Trophoblast cell (in vitro differentiated cells and primary cell): ENCODE results near the gene CHRND.

Experiments
- DNase-seq, 2 donors: peaks; one replicate each; pipeline ENCODE4 v3.0.0-alpha.2; 2016
- H2AFZ ChIP-seq: 2 replicates; pipeline ENCODE4 v1.6.1; 2013; ENCODE audit warnings: low read length, moderate library complexity, mild to moderate bottlenecking; ENCODE audit not compliant: insufficient read depth, poor library complexity
- H2AK5ac ChIP-seq: 2 replicates; pipeline ENCODE4 v1.6.1; 2013; ENCODE audit warnings: mild to moderate bottlenecking, low read length
- H2BK120ac ChIP-seq: 2 replicates; pipeline ENCODE4 v1.6.1; 2013; ENCODE audit warnings: low read length, mild to moderate bottlenecking, moderate library complexity; ENCODE audit not compliant: insufficient read depth, poor library complexity
- H2BK12ac ChIP-seq: 2 replicates; pipeline ENCODE4 v1.6.1; 2013; ENCODE audit warnings: mild to moderate bottlenecking, low read length, moderate library complexity
- H2BK5ac ChIP-seq: 2 replicates; pipeline ENCODE4 v1.6.1; 2013; ENCODE audit warnings: low read length, low read depth, moderate library complexity, mild to moderate bottlenecking; ENCODE audit not compliant: poor library complexity
- H3K14ac ChIP-seq: 2 replicates; pipeline ENCODE4 v1.6.1; 2013; ENCODE audit warnings: mild to moderate bottlenecking, low read length
- H3K18ac ChIP-seq: 2 replicates; pipeline ENCODE4 v1.6.1; 2013; ENCODE audit warnings: mild to moderate bottlenecking, low read length
- H3K23ac ChIP-seq: 2 replicates; pipeline ENCODE4 v1.6.1; 2013; ENCODE audit warnings: low read length
- H3K27ac ChIP-seq: 2 replicates; pipeline ENCODE4 v1.5.1; 2013; ENCODE audit warnings: low read depth, mild to moderate bottlenecking, inconsistent platforms, low read length, moderate library complexity
- H3K27me3 ChIP-seq: 2 replicates; pipeline ENCODE4 v1.6.1; 2013; ENCODE audit warnings: inconsistent platforms, mild to moderate bottlenecking, low read length, moderate library complexity; ENCODE audit not compliant: insufficient read depth
- H3K36me3 ChIP-seq, 2 experiments: 1 replicate in 1 of 2; 2 replicates in 1 of 2; pipeline ENCODE4 v1.6.1; 2013; ENCODE audit warnings: low read length in 2 of 2, mild to moderate bottlenecking in 2 of 2, moderate library complexity in 1 of 2; ENCODE audit not compliant: insufficient read depth in 2 of 2, control insufficient read depth in 1 of 2
- H3K4ac ChIP-seq: 2 replicates; pipeline ENCODE4 v1.6.1; 2013; ENCODE audit warnings: low read depth, mild to moderate bottlenecking, low read length, moderate library complexity
- H3K4me1 ChIP-seq, 2 experiments: 1 replicate in 1 of 2; 2 replicates in 1 of 2; pipeline ENCODE4 v1.6.1; 2013; ENCODE audit warnings: low read length in 2 of 2, mild to moderate bottlenecking in 2 of 2, moderate library complexity in 1 of 2; ENCODE audit not compliant: insufficient read depth in 2 of 2, control insufficient read depth in 1 of 2
- H3K4me2 ChIP-seq: 2 replicates; pipeline ENCODE4 v1.6.1; 2013; ENCODE audit warnings: inconsistent platforms, mild to moderate bottlenecking, low read length, moderate library complexity
- H3K4me3 ChIP-seq: 2 replicates; pipeline ENCODE4 v1.5.1; 2013; ENCODE audit warnings: mild to moderate bottlenecking, low read depth, low read length, inconsistent platforms
- H3K79me1 ChIP-seq: one replicate; pipeline ENCODE4 v1.6.1; 2013; ENCODE audit warnings: low read length
- H3K79me2 ChIP-seq: 2 replicates; pipeline ENCODE4 v1.6.1; 2013; ENCODE audit warnings: low read length, mild to moderate bottlenecking; ENCODE audit not compliant: control insufficient read depth, insufficient read depth, poor library complexity
- H3K9ac ChIP-seq: 2 replicates; pipeline ENCODE4 v1.6.1; 2013; ENCODE audit warnings: mild to moderate bottlenecking, low read length
- H3K9me3 ChIP-seq: 2 replicates; pipeline ENCODE4 v1.6.1; 2013; ENCODE audit warnings: low read depth, mild to moderate bottlenecking, control low read depth, inconsistent platforms, low read length; ENCODE audit not compliant: insufficient read depth
- H4K12ac ChIP-seq: 2 replicates; pipeline ENCODE4 v1.6.1; 2013; ENCODE audit warnings: low read depth, mild to moderate bottlenecking, low read length, moderate library complexity
- H4K8ac ChIP-seq: 2 replicates; pipeline ENCODE4 v1.6.1; 2013; ENCODE audit warnings: low read depth, mild to moderate bottlenecking, low read length, moderate library complexity
- H4K91ac ChIP-seq: one replicate; pipeline ENCODE4 v1.6.1; 2013; ENCODE audit warnings: low read depth, mild to moderate bottlenecking, low read length, moderate library complexity
- WGBS: extraction: QIAGEN DNeasy Blood & Tissue Kit; methylation state at CpG from one replicate; pipeline ENCODE4 v1.1.7; 2013; ENCODE audit warnings: missing lambda C conversion rate; ENCODE audit not compliant: insufficient read length, insufficient coverage; ENCODE audit errors: extremely low coverage; 5-methylcytosine and 5-hydroxymethylcytosine counted together

CHRND gene

GRCh38 chr2:232522623-232523401 lies 3.1 kb upstream of the CHRND start:
- H3K23ac ChIP-seq, result no peak overlapping the region
- no peak overlapping the region for H3K4me2 ChIP-seq
- H2BK5ac ChIP-seq, result no peak overlapping the region
- H4K91ac ChIP-seq, result no peak overlapping the region
- no peak for DNase-seq
- H3K27me3 ChIP-seq, result peaks cover 29% of the 10 kb centered on the region
- no peak overlapping the region for H4K12ac ChIP-seq
- no peak overlapping the region for H3K27ac ChIP-seq
- H3K14ac ChIP-seq, result no peak overlapping the region
- no peaks in the 10 kb centered on the region for H3K79me2 ChIP-seq
- no peak overlapping the region for H4K8ac ChIP-seq
- H3K9ac ChIP-seq, result no peak overlapping the region
- H2BK120ac ChIP-seq, result no peak overlapping the region
- H3K18ac ChIP-seq, result no peak overlapping the region
- H3K79me1 ChIP-seq, result no peaks in the 10 kb centered on the region
- H2AK5ac ChIP-seq, result no peak overlapping the region
- no peak overlapping the region for H2AFZ ChIP-seq
- WGBS, result no CpG with 5 or more reads among the region's 46 CpGs
- no peaks in the 10 kb centered on the region for H3K36me3 ChIP-seq
- H3K4me3 ChIP-seq, result no peak overlapping the region
- peaks cover 0 to 6% of the 10 kb centered on the region in 2 experiments for H3K4me1 ChIP-seq
- peaks cover 2% of the 10 kb centered on the region for H3K9me3 ChIP-seq
- H2BK12ac ChIP-seq, result no peak overlapping the region
- H3K4ac ChIP-seq, result no peak overlapping the region

- no peak for DNase-seq
- Histone ChIP-seq H3K14ac (no peak overlapping the region), H3K4ac (no peak overlapping the region), H3K9ac (no peak overlapping the region), H3K4me3 (peak overlapping the region; percentile 12), H4K12ac (no peak overlapping the region), H3K79me2 (no peaks in the 10 kb centered on the region), H3K18ac (no peak overlapping the region), H3K4me1 (peaks cover 2 to 6% of the 10 kb centered on the region in 2 experiments), H4K91ac (no peak overlapping the region), H3K27ac (no peak overlapping the region), H2BK120ac (no peak overlapping the region), H3K79me1 (no peaks in the 10 kb centered on the region), H3K4me2 (peak overlapping the region; percentile 79), H3K9me3 (peaks cover 2% of the 10 kb centered on the region), H2BK5ac (no peak overlapping the region), H3K23ac (no peak overlapping the region), H4K8ac (no peak overlapping the region), H3K36me3 (no peaks in the 10 kb centered on the region), H2AFZ (no peak overlapping the region), H3K27me3 (peaks cover 29% of the 10 kb centered on the region), H2AK5ac (no peak overlapping the region), H2BK12ac (no peak overlapping the region)
- WGBS, result no CpG with 5 or more reads among the region's 16 CpGs
These were observed 2.6 kb upstream of the CHRND start for GRCh38 chr2:232523402-232523681.

DNA sequence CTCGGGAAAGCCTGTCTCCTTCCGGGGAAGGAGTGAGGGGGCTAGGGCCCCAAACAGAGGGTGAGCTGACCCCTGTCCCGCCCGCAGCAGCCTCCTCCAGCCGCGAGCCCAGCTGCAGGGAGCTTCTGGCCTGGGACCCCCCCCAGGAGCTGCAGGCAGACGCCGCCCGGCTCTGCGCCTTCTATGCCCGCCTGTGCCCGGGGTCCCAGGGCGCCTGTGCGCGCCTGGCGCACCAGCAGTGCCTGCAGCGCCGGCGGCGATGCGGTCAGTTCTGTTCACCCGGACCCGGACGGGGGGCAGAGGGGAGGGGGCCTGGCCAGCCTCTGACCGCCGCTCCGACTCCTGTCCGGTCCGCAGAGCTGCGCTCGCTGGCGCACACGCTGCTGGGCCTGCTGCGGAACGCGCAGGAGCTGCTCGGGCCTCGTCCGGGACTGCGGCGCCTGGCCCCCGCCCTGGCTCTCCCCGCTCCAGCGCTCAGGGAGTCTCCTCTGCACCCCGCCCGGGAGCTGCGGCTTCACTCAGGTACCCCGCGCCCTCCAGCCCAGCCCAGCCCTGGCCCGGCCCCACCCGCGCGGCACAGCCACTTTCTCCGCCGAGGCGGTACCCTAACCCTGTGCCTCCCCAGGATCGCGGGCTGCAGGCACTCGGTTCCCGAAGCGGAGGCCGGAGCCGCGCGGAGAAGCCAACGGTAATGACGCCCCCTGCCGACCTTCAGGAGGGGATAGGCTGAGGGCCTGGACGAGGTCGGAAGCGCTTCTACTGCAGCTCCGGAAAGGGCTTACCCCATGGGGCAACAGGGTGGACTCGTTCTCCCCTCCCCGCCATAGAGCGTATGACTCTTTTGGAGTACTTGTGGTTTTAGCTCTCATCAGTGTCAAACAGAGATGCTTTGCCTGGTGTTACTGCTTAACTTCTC lies 2.0 kb upstream of the CHRND start:
- Histone ChIP-seq H3K36me3 (no peaks in the 10 kb centered on the region), H2BK12ac (no peak overlapping the region), H3K27ac (no peak overlapping the region), H3K9me3 (peaks cover 2% of the 10 kb centered on the region), H3K9ac (no peak overlapping the region), H3K4me3 (peak overlapping the region; percentile 47), H2BK5ac (no peak overlapping the region), H3K4me1 (peaks cover 2 to 6% of the 10 kb centered on the region in 2 experiments), H4K91ac (no peak overlapping the region), H3K27me3 (peaks cover 29% of the 10 kb centered on the region), H4K8ac (no peak overlapping the region), H3K4me2 (peak overlapping the region; percentile 79), H3K14ac (no peak overlapping the region), H3K4ac (no peak overlapping the region), H2BK120ac (no peak overlapping the region), H3K23ac (no peak overlapping the region), H4K12ac (no peak overlapping the region), H2AFZ (peak overlapping the region; percentile 35), H3K18ac (no peak overlapping the region), H3K79me1 (no peaks in the 10 kb centered on the region), H2AK5ac (no peak overlapping the region), H3K79me2 (no peaks in the 10 kb centered on the region)
- WGBS, result no CpG with 5 or more reads among the region's 75 CpGs
- DNase-seq, result peak in 1 of 2 donors; percentile 13

DNA sequence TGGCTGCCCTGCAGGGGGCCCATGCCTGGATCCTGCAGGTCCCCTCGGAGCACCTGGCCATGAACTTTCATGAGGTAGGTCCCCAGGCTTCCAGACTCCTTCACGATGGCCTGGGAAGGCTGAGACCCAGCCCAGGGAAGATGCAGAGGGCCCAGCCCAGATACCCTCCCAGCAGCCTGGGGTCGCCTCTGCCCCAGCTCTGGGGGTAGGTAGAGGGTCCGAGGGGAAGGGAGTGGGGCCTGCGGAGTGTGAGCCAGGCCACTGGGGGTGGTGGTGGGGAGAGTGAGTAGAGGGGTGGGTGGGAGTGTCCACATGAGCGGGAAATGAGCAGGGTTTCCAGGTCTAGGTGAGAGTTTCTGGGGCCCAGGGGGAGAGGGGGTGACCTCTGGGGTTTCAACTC lies 1.2 kb upstream of the CHRND start:
- no CpG with 5 or more reads among the region's 6 CpGs for WGBS
- Histone ChIP-seq H2AK5ac (no peak overlapping the region), H4K12ac (no peak overlapping the region), H3K27me3 (peaks cover 29% of the 10 kb centered on the region), H4K8ac (no peak overlapping the region), H3K79me1 (no peaks in the 10 kb centered on the region), H3K9ac (no peak overlapping the region), H3K36me3 (no peaks in the 10 kb centered on the region), H3K14ac (no peak overlapping the region), H4K91ac (no peak overlapping the region), H2BK5ac (no peak overlapping the region), H3K18ac (no peak overlapping the region), H3K79me2 (no peaks in the 10 kb centered on the region), H3K27ac (no peak overlapping the region), H3K4me2 (no peak overlapping the region), H3K4me3 (no peak overlapping the region), H2BK12ac (no peak overlapping the region), H3K4me1 (peaks cover 2 to 6% of the 10 kb centered on the region in 2 experiments), H3K9me3 (peaks cover 2% of the 10 kb centered on the region), H2BK120ac (no peak overlapping the region), H2AFZ (no peak overlapping the region), H3K23ac (no peak overlapping the region), H3K4ac (no peak overlapping the region)
- DNase-seq, result no peak
